HG02798 (cell line): ENCODE measurements around the gene BMP5.
A peak's percentile ranks its signal among the peaks of the same experiment; 100 is the strongest.

ENCODE experiments used
- ATAC-seq: cut with Tn5 transposase; IDR thresholded peaks from one replicate; pipeline ENCODE4 v1.9.1; 2021; ENCODE audit warnings: mild to moderate bottlenecking; ENCODE audit not compliant: unreplicated experiment, poor library complexity

BMP5 gene

DNA sequence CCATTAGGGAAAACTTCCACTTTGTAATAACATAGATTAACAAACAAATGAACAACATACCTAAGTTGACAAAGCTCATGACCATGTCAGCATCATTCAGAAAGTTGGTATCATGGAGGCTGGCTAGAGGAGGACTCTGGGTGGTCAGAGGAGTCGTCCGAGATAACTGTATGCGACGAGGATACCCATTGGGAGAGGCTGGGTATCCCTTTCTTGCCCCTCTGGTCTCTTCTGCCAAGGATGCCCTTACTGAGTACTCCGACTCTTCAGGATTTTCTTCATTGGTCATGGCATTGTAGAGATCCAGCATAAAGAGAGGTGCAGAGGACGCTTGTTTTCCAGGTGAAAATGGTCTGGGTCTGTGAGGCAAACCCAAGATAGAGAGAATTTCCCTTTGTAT is 1.1 kb downstream of the BMP5 start:
- no peak for ATAC-seq

DNA sequence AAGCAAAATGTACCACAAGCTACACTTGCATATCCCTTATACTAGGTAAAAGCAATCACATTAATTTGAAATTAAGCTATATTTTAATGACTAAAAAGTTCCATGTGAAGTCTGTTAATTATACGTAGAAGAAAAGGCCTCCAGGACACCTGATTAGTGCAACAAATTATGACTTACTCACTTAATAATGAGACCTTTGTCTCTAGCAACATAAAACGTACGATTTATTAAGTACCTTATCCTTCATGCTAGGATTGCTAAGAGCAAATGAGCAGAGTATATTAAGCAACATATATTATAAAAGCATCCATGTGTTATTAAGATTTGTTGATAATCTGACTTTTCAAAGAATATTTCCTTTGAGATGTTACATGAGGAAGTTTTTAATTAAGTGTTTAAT is 2.5 kb downstream of the BMP5 start:
- ATAC-seq: no peak

DNA sequence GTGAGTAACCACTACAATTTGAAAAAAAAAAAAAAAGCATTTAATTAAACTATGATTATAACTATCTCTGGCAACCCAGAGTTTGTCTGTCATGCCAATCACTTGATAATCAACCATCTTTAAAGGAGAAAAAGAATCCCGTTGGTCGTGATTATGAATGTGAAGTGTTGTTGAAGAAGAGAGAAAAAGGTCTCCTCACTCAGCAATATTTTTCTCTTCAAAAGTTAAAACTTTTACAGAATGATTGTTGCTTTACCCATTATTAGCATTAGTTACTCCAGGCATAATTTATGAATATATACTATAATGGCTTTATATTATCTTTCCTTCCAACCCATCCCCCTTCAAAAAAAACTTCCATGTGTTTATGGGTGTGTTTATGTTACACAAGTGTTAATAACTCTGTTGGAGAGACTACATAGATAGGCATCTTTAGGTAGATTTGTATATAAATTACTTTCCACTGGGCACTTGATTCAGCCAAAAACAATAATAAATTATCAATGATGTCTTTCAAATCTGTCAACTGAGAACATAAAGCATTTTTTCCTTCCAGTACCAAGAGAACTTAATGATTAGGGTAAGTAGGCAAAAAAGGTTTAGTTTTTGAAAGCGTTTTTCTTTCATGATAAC is 5.1 kb downstream of the BMP5 start:
- no peak for ATAC-seq

DNA sequence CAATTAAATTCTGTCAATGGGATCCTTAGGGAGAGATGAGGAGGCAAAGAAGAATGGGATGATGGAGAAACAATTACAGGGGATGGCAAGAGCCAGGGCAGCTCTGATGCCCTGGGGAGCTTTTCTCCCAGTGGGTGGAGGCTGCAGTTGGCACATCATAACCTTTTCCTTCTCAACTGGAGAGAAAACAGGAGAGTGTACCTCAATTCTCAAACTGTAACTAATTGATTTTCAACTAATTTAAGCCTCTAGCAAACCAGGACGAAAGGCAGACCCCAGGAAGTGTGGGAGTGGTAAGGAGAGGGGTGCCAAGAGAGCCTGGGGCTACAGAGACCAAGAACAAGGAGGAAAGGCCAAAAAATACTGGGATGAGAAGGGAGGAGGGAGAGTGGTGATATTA is 5.7 kb downstream of the BMP5 start:
- ATAC-seq: no peak

DNA sequence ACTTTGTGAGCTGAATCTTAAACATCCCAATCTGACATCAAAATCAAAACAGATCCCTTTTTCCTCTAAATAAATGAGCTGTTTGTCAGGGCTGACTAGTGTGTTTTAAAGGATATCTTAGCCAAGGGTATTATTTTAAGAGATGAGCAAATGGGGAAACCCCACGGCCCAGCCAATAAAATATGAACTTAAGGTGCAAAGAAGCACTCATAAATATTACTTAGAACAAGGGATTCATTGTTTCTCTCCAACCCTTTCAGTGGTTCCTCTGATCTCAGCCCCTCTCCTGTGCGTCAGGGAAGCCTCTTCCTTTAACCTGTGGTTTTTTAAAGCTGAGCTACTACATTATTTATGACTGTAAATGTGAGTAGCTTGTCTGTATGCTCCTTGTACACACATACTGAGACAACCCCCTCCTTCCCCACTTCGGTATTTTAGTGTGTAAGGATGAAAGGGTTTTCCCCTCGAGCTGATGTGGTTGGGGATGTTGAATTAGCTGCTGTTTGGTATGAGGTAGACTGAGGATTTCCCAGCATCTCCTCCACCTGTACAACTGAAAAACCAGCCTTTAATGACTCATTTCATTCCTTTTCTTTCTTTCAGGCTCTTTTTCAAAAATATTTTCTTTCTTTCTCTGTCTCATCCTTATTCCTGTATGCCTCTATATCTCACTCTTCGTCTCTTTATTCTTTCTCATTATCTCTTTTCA is 6.5 kb downstream of the BMP5 start:
- peak; percentile 94 for ATAC-seq

DNA sequence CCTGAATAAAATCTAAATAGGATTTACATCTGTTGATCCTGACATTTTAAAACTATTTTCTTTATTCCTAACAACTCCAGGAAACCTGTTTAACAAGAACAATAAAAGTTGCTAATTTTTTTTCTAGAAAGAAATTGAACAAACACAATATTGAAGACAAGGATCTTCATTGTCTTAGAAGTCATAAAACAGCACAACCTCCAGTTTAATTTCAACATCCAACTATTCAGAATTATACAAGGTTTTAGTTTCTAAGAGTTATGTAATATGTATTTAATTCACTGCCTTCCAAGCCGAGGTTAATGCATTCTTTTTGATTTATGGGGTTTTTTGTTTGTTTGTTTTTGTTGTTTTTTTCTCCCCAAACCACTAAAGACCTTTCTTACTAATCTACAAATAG is 7.2 kb downstream of the BMP5 start:
- no peak for ATAC-seq

DNA sequence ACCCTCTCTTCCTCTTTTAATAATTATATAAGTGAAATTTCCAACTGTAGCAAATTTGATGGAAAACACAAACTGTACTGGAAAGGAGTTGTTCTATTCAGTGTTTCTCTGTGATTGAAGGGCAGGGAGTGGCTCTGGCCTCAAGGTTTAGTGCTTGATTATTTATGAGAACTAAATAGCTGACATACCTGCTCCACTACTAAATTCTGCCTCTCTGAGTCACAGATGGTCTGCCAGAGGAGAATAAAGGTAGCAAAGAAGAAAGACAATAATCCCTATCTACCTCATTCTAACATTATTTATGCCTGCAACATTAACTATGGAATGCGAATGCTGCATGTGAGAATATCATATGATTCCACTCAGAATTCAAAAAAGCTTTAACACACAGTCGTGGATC is 9.3 kb downstream of the BMP5 start:
- no peak for ATAC-seq

DNA sequence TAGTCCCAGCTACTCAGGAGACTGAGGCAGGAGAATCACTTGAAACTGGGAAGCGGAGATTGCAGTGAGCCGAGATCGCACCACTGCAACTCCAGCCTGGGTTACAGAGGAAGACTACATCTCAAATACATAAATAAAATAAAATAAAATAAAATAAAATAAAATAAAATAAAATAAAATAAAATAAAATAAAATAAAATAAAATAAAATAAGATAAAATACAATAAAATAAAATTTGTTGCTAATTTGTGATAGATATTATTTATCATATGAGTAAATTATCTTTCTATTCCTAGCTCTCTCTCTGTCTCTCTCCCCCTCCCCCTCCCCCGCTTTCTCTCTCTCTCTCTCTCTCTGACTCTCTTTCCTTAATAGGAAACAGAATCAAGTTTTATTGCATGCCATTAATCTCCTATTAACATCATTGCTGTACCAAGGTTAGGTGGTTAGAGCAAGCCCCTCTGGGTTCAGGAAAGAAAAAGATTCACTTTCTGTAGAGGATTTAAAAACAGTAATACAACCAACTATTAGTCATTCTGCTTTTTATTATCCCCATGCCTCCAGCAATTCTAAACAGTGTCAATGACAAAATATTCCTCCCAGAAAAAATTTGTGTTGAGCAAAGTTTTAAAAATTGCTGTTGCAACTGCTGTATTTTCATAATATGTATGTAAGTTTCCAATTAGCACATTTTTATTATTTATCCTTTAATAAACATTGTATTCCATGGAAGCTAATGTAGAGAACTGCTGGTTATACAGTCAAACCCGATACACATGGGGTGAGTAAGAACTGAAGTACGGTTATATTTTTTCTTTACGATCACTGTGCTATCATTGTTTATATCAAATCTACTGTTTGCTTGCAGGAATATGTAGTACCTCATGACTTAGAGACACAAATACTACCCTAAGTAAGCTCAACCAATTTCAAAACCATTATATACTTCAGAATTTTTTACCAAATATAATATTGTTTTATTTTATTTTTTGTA is 22.1 kb downstream of the BMP5 start:
- ATAC-seq: no peak

DNA sequence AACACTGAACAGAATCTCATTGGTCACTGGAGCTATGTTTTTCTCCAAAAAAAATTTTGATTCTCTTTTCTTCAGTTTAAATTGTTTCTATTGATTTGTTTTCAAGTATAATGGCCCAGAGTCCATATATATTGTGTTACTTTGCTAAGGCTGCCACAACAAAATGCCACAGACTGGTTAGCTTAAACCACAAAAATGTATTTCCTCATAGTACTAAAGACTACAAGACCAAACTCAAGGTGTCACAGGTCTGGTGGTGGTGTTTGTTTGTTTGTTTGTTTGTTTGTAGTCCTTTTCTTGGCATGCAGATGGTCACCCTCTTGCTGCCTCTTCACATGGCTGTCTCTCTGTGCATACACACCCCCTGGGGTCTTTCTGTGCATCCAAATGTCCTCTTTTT is 34.0 kb downstream of the BMP5 start:
- ATAC-seq: no peak

DNA sequence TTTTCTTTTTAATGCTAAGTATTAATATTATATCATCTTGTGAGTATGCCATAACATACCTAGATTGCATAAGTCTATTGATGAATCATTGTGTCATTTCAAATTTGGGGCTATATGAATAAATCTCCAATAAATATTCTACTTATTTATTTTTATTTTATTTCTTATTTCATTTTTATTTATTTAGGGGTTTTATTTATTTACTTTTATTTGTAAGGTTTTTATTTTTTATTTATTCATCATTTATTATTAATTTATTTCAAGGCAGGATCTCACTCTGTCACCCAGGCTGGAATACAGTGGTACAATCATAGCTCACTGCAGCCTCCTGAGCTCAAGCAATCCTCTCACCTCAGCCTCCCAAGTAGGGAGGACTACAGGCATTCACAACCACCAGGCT is 36.3 kb downstream of the BMP5 start:
- ATAC-seq: no peak

DNA sequence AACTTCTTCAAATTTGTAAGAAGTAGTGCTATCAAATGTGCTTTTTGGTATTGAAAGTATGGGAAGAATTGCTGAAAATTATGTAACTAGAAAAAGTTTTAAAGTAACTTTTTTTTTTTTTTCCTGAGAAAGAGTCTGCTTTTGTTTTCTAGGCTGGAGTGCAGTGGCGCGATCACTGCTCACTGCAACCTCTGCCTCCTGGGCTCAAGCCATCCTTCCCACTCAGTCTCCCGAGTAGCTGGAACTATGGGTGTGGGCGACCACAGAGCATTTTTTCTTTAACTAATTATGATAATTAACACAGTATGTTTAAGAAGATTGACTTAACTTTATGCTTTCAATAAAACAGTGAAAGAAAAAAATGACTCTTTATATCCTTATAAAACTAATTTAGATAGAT is 38.4 kb downstream of the BMP5 start:
- no peak for ATAC-seq

DNA sequence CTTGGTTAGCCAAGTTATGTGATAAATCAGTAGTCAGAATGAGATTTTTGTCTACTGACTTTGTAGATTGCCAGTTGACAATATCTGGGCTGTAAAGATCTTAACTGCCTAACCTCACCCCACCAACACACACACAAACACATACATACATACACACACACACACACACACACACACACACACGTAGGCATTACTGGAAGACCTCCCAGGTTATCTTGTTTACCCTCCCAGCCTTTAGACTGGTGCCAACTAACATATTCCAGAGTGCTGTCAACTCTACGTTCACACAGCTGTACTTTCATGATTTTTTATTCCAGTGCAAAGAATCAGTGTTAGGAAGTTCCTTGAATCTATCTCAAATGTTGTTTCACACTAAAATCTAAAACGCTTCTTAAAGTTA is 38.9 kb downstream of the BMP5 start:
- ATAC-seq: no peak

DNA sequence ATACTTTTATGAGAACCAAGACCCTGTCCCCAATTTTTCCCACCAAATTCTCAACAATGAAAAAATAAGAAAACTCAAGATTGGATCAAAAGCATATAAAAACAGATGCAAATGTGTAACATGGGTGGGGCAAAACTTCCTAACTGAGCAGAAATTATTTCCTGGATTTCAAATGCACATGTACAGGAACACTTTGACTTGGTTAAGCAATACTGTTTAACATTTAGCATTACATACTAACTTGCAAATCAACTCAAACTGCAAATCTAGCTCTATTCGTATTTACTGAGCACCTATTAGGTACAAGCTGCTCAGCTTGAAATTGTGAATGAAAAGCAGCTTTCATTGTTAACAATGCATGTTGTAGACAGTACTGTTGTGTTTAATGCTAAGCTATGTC is 40.2 kb downstream of the BMP5 start:
- no peak for ATAC-seq

DNA sequence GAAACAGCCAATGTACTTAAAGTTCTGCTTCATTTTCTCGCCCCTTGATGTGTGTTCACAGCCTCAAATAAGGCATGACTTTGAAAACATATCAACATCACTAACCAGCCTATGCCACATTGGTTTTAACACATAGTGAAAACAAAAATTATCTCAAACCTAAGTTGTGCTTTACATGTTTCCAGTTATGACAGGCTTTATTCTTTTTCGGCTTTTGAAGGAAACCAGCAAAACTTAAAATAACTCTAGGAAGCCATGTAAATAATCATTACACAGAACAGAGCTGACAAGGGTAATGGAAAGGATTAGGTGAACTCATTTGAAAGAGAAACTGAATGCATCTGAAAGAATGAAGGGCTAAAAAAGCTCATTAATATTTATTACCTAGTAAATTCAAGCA is 42.1 kb downstream of the BMP5 start:
- peak; percentile 75 for ATAC-seq

DNA sequence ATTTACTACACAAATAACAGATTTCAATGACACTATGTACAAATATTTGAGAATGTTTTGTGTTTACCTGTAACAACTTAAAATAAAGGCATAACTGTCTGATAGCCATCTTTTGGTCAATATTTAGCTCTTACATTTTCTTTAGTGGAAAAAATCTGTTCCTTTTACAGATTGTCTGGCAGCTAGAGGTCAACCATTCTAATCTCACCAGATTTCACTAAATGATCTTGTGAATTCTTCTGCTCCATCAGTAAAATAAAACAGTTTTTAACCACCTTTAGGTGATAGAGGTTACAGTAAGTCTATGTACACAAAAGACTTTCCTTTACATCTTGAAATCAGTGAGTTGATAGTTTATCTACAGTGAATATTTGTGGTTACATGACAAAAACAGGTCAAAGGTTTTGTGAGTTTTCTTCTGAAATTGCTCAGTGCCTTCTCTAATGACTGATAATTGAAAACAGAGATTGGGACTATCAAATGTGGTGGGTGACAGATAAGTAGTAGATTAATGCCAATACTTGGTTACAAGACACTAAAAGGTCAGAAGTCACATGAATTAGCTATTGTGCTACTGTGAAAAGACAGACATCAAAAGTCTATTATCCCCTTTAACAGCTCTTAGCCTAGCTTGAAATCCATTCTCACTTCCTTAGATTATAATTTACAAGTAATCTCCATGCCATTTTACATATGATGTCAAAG is 47.4 kb downstream of the BMP5 start:
- ATAC-seq: no peak

DNA sequence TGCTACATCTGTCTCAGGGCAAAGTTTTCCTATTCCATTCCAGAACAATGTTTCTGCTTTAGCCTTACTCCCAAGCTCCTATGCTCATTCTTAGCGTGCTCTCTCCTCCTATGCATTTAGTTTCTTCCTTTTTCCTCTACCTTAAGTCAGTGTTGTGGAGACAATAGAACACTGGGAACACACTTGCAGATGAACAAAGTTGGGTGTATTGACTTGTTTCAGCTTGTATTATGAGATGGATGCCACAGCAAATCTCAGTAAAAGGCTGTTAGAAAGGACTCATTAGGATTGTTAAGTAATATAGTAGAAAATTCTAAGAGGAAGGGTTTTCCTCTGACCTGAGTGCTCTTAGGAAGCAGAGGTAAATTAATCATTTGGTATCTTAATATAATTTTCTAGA is 48.4 kb downstream of the BMP5 start:
- no peak for ATAC-seq

DNA sequence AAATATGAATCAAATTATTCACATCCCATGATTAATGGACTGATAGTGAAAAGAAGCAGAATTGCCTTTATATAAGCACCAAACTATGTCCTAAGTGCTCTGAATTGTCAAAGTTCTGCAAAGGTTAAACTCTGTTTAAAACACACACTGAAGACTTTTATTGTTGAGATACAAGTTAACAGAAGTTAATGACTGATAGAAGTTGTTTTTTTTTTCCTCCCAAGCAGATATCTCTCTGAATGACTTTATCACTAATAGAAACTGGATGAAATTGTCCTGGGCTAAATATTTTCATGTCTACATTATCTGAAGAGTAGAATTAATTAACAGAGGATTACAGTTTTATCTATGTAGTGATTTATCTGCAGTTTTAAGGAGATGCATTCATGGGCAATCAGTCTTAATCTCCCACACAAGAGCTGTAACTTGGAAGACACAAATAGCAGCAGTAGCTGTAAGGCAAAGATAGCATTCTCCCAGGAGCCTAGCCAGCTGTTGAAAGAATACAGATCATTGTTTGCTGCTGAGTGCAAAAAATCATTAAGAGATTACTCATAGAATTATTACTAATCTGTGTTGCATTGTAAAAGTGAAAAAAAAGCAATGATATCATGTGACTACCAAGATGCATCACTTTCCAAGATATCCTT is 49.9 kb downstream of the BMP5 start:
- ATAC-seq: no peak

DNA sequence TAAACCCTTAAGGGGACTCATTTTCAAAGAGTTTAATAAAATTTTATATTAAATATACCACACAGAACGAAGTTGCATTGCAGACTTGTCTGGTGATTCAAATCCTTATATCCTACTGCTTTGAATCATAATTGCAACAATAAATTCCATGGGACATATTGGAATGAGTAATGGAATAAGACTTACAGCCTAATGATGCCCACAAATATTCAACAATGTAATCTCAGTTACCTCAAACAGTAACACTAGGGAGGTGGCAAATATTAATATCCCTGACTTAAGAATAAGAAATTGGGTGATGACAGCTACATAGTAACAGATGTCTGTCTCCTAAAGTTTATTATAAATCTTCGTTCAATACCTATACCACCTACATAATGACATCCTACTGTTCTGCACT is 52.6 kb downstream of the BMP5 start:
- ATAC-seq: no peak

DNA sequence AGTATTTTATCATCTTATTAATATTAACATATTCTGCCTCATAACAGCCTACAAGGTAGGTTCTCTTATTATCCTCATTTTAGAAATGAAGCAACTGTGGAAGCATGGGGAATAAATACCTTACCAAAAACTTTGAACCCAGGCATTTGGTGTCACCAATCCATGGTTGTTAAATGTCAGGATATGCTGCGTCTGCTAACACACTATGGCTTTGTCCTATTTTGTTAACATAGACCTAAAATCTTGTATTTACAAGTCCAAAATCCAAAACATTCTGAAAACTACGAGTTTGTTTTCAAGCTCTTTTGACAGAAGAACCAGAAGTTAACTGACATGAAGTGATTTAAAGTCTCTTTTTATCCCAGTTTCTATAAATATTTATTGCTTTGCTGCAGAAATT is 53.4 kb downstream of the BMP5 start:
- no peak for ATAC-seq

DNA sequence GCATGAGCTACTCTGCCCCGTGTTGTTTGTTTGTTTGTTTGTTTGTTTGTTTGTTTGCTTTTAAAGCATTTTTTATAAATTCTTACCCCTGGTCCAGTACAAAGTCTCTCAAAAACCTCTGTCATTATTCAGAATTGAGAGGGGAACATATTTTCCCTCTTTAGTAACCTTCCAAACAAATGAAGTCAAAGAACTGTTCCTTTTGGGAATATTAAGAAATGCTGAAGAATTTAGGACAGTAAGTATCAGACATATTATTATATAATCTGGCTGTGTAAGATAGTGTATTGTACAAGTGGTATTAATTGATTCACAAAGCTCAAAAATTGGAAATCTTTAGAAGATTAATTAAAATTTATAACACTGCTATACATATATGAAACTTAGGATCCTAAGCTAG is 54.7 kb downstream of the BMP5 start:
- ATAC-seq: no peak
